GM21390 (cell line): ENCODE measurements around the gene CBL.

ENCODE experiments used
- ATAC-seq: cut with Tn5 transposase; IDR thresholded peaks from one replicate; pipeline ENCODE4 v1.9.1; 2021; ENCODE audit not compliant: unreplicated experiment

Gene CBL

DNA sequence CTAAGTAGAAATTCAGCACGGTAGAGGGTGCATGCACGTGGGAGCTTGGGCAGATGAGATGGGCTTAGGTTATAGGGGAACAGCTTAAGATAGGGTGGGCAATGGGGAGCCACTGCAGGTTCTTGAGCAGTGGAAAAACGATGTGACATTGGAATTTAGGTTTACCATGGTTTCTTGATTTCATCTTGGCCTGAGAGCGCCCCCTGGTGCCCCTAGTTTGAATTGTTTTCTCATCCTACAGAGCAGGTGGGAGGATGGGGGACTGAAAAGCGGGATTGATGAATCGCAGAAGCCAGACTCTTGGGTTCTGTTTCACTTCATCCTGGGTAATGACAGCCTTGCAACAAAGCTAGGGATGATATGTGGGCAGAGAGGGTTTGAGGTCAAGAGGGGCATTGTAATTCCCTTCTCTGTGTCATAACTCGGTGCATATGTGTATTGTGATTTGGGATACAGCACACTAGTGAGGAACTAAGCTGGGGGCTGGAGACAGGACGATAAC lies 117.4 kb downstream of the CBL start:
- ATAC-seq = no peak

GRCh38 chr11:119324189-119324588 lies 118.0 kb downstream of the CBL start:
- ATAC-seq = no peak

GRCh38 chr11:119329320-119329719 lies 123.2 kb downstream of the CBL start:
- no peak for ATAC-seq

GRCh38 chr11:119330237-119330636 lies 124.1 kb downstream of the CBL start:
- no peak for ATAC-seq

GRCh38 chr11:119332111-119332765 lies 126.1 kb downstream of the CBL start:
- no peak for ATAC-seq

DNA sequence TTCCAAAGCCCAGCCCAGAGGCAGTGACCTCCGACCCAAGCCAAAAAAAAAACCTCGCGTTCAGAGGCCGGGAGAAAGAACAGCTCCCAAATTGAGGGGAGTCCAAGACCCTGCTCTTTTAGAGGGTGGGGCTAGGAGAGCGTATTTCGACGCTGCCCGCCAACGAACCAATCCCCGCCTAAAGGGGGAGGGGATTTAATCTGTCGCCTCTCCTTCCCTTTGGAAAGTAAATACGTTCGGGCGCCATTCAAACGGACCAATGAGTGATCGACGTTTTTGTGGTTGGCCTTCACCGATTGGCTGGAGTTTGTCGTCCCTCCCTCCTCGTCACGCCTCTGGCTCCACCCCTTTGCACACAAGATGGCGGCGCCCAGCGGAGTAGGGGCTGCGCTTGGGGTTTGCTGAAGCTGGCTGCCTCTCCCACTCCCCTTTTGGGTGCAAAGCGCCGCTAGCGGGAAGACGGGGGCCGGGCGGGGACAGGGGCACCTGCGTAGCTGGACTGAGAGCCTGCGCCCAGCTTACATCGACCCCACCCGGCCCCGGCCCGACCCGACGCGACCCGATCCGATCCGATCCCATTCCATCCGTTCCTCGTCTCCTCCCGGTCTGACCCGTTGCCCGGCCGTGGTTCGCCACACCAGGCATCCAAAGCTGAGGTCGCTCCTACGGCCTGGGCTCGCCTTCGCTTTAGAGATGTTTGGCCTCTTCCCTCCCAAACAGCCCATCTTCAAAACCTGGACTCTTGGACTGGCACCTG lies 128.2 kb downstream of the CBL start, which contains the start of gene RNF26:
Gene RNF26, plus strand, starts transcription at position 354 of the 757 bp plus-strand sequence. CDS start 596 bp downstream, outside the sequence.
- ATAC-seq = peak; percentile 93

DNA sequence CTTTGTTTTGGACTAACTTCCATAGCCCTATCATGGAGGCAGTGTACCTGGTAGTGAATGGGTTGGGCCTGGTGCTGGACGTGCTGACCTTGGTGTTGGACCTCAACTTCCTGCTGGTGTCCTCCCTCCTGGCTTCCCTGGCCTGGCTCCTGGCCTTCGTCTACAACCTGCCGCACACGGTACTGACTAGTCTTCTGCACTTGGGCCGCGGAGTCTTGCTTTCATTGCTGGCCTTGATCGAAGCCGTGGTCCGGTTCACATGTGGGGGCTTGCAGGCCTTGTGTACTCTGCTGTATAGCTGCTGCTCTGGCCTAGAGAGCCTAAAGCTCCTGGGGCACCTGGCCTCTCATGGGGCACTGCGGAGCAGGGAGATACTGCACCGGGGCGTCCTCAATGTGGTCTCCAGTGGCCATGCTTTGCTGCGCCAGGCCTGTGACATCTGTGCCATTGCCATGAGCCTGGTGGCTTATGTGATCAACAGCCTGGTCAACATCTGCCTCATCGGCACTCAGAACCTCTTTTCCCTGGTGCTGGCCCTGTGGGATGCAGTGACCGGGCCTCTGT lies 129.0 kb downstream of the CBL start:
- no peak for ATAC-seq

DNA sequence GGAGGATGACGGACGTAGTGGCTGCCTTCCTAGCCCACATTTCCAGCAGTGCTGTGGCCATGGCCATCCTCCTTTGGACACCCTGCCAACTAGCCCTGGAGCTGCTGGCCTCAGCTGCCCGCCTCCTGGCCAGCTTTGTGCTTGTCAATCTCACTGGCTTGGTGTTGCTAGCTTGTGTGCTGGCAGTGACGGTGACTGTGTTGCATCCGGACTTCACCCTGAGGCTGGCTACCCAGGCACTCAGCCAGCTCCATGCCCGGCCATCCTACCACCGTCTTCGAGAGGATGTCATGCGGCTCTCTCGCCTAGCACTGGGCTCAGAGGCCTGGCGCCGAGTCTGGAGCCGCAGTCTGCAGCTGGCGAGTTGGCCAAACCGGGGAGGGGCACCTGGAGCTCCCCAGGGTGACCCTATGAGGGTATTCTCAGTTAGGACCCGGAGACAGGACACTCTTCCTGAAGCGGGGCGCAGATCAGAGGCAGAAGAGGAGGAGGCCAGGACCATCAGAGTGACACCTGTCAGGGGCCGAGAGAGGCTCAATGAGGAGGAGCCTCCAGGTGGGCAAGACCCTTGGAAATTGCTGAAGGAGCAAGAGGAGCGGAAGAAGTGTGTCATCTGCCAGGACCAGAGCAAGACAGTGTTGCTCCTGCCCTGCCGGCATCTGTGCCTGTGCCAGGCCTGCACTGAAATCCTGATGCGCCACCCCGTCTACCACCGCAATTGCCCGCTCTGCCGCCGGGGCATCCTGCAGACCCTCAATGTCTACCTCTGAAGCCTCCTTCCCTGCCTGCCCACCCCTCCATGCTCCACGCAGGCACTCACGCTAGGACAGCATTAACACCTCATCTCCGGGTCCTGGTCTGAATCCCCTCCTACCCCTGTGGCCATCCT lies 129.8 kb downstream of the CBL start:
- ATAC-seq = no peak

- no peak for ATAC-seq
Measured at GRCh38 chr11:119336744-119337469, 130.8 kb downstream of the CBL start.

DNA sequence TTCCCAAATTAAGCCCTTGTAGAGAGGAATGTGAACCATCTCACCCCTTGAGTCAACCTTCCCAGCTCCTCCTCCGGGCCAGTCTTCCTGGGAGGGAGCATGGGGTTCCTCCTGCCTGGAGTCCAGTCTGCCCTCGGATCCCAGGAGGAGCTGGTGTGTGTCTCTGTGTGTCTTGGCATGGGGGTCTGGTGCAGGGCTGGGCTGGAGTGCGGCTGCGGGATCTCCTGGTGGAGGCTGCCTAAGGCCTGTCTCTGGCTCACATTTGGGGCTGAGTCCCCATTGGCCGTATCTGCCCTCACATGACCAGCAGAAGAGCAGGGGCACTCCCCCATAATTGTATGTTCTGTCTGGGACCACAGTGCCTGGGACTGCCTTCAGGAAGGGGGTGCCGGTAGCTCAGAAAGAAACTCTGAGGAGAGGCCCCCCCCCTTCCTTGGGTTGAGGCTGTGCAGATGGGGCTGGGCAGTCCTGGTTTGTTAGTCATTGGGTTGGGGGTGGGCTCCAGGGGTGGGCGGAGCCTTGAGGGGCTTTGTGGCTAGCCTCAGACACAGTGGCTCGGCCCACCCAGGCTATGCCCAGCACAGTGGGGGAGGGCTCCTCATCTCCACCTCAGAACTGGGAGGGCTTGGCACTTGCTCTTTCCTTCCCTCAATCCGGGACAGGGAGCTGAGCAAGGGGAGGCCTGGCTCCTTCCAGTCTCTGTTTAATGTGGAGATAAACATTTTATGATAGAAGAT lies 131.6 kb downstream of the CBL start:
- no peak for ATAC-seq

DNA sequence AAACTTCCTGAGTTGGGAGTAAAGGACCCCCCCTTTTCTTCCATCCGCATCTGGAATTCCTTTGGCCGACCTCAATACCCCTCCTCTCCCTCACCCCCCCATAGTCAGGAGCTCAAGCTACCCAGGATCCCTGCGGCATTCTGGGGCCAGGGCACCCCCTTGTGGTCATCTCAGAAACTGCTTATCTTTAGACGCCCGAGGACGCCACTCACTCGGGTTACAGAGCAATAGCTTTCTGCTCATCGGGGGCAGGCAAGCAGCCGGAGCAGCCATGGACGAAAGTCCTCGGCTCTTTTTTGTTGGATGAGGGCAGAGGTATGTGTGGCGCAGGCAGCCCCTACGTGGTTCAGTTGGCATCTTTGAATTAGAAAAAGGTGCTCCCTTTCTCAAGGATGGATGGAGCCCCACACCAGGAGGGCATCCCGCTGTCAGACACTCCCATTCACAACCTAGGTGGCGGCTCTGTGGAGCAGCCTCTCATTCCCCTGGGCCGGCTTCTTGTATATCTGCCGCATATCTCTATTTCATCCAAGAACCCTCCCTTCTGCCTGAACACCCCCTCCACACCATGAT lies 132.3 kb downstream of the CBL start:
- ATAC-seq = no peak

- ATAC-seq = no peak
Measured at GRCh38 chr11:119338965-119339588, 132.9 kb downstream of the CBL start.

- no peak for ATAC-seq
Measured at GRCh38 chr11:119339589-119340334, 133.6 kb downstream of the CBL start.

GRCh38 chr11:119340335-119341221 lies 134.4 kb downstream of the CBL start, which contains the start of gene C1QTNF5:
Gene C1QTNF5, minus strand, starts transcription at chr11:119340883. Its CDS starts 486 bp downstream, at chr11:119340397.
- no peak for ATAC-seq

DNA sequence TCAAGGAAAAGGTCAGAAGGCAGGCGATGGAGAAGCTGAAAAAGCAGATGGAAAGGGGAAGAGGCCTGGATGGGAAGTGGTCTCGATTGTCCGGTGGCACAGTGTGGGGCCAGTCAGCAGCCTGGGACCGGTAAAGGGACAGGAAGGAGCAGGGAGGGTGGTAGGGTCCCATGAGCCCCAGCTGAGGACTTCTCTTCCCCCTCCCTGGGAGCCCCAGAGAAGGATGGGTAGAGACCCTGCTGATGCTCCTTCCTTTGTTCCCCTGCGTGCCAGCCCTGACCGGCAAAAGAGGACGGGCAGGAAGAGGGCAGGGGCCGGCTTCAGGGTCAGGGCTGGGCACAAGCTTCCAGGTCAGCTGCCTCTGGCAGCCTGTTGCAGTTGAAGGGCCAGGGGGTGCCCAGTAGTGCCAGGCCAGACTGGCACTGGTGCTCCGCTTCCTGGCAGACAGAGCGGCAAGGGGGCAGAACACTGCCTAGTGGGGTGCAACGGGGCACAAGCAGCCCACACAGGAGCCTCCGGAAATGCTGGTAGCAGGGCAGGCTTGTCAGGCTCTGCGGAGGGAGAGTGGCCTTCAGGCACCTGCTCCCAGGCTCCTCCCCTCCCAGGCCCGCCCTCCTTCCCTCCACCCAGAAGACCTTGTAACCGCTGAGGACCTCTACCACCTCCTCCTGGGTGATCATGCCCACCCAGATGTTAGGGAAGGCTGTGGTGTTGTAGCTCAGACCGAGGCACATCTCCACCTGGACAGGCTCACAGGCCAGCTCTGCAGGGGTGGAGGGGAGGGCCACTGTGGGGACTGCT lies 135.3 kb downstream of the CBL start:
- ATAC-seq = no peak

DNA sequence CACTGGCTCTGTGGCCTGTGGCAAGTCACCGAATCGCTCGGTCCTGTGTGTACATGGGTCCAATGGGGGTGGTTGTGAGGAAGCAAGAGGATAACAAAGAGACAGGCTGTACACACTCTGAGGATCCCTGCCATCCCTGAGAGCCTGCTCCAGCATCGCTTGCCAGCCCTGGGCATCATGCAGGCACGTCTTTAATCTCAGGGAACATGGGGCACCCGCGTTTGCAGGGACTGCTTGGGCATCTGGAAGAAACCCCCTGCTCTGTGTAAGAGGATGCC lies 135.8 kb downstream of the CBL start:
- no peak for ATAC-seq
